BE2C (cell line): ENCODE data around the gene SAFB.

ENCODE experiments used
- DNase-seq: peaks from one replicate; pipeline ENCODE4 v3.0.0-alpha.2; 2020
- H3K27me3 ChIP-seq: fragments of 250-450 bp; sonication (Bioruptor Pico); 2 replicates; pipeline ENCODE4 v1.5.1; 2020; ENCODE audit warnings: mild to moderate bottlenecking
- H3K36me3 ChIP-seq: fragments of 250-450 bp; sonication (Bioruptor Pico); 2 replicates; pipeline ENCODE4 v1.5.1; 2020; ENCODE audit warnings: mild to moderate bottlenecking
- H3K4me1 ChIP-seq: fragments of 250-450 bp; sonication (Bioruptor Pico); 2 replicates; pipeline ENCODE4 v1.5.1; 2020
- H3K4me3 ChIP-seq: 2 replicates; pipeline ENCODE4 v1.5.1; 2011; ENCODE audit warnings: low read depth, low read length
- H3K9me3 ChIP-seq: fragments of 250-450 bp; sonication (Bioruptor Pico); 2 replicates; pipeline ENCODE4 v1.5.1; 2020
- TF ChIP-seq, protein P1 (sequence below): IDR thresholded peaks from 2 replicates; pipeline ENCODE4 v1.5.1; 2012; ENCODE audit warnings: mild to moderate bottlenecking, low read depth, low read length

The SAFB gene

DNA sequence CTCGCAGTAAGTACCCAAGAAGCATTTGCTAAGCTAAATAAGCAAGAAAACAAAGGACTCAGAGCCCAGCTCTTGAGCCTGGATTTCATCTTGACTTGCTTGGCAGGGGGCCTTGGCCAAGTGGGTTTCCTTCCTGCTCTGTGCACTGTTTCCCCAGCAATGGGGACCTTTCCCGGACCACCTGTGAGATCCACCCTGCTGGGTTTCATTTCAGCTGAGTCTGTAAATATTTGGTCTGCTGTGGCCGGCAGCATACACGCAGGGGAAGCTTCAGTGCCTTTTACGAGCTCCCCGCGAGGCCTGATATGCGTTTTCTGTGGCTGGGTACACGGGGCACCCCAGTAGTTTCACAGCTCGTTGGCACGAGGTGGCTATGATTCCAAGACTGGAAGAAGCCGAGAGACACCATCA lies 42.7 kb upstream of the SAFB start:
- Histone ChIP-seq H3K36me3 (no peaks in the 10 kb centered on the region), H3K4me1 (no peaks in the 10 kb centered on the region), H3K9me3 (no peaks in the 10 kb centered on the region), H3K27me3 (no peaks in the 10 kb centered on the region), H3K4me3 (no peak overlapping the region)
- TF ChIP-seq, protein P1, sequence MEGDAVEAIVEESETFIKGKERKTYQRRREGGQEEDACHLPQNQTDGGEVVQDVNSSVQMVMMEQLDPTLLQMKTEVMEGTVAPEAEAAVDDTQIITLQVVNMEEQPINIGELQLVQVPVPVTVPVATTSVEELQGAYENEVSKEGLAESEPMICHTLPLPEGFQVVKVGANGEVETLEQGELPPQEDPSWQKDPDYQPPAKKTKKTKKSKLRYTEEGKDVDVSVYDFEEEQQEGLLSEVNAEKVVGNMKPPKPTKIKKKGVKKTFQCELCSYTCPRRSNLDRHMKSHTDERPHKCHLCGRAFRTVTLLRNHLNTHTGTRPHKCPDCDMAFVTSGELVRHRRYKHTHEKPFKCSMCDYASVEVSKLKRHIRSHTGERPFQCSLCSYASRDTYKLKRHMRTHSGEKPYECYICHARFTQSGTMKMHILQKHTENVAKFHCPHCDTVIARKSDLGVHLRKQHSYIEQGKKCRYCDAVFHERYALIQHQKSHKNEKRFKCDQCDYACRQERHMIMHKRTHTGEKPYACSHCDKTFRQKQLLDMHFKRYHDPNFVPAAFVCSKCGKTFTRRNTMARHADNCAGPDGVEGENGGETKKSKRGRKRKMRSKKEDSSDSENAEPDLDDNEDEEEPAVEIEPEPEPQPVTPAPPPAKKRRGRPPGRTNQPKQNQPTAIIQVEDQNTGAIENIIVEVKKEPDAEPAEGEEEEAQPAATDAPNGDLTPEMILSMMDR, result no peak
- DNase-seq, result no peak

DNA sequence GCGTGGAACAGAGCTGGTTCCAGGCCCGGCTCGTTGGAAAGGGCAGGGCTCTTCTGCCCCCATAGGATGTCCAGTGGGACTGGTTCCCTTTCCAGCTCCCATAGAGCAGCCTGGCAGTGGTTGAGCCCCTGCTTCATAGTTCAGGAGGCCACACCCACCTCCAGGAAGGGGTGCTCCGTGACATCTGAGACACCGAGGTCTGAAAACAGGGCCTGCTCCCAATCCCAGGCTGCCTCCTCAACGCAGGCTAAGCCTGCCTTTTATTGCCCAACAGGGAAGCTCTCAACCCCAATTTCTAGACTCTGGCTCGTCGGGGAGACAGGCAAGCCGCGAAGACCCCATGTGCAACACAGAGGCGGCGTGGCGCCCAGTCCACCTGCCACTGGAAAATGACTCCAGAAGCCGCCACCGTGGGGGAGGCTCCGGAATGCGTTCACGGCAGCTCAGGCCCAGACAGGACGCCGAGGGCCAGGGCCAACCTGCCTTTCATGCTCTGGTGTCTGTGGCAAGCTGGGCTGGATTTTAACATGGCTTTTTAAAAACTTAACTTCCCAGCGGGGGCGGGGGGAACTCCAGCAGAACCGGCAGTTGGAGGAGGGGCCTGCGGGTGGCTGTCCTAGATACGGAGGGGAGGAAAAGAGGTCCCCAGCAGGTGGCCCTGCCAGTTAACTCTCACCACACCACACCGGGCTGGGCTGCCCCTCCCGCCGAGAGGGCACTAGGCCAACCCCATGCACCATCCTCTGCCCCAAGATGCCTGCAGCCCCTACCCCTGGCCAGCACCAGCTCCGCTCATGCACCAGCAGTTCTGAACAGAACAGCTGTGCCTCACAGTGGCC lies 37.2 kb upstream of the SAFB start:
- H3K27me3 ChIP-seq, result no peaks in the 10 kb centered on the region
- H3K4me3 ChIP-seq, result no peak overlapping the region

DNA sequence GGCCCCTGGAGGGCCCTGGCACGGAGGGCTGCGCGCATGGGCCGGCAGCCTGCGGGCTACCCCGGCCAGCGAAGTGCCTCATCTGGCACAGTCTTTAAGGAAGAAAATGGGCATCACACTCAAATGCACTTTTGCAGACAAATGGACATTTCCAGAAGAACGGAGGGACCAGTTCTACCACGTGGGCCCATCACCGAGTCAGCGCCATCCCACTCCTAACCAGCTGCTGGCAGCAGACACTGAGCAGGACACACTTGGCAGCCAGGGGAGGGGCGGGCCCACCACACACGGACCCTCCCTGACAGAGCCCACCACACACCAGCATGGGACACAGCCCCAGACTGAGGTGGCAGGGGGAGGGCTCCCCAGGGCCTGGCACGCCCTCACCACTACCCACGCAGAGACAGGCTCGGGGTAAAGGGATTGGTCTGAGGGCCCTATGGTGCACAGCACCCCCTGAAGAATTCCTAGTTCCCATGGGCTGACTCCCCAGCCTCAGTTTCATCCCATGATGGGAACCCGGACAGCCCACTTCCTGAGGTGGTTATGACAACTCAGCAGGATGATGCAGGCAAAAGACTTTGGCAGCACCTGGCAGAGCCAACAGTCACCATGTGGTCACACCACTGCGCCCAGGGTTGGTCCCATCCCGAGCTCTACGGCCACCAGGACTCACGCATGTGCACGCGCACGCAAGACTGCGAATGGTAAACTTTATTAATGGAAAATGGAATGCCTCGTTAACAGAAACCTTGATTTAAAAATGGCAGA lies 36.4 kb upstream of the SAFB start:
- Histone ChIP-seq H3K36me3 (peaks cover 54% of the 10 kb centered on the region), H3K9me3 (no peaks in the 10 kb centered on the region), H3K27me3 (no peaks in the 10 kb centered on the region), H3K4me3 (no peak overlapping the region), H3K4me1 (no peaks in the 10 kb centered on the region; the same call in 1 of the 2 replicates)
- no peak for DNase-seq
- TF ChIP-seq, protein P1, result no peak

More for the DNA sequence above, 37.2 kb upstream of the SAFB start:
- no peaks in the 10 kb centered on the region for H3K9me3 ChIP-seq
- TF ChIP-seq, protein P1, result no peak
- H3K36me3 ChIP-seq, result peaks cover 48% of the 10 kb centered on the region
- no peak for DNase-seq
- no peaks in the 10 kb centered on the region; the same call in 1 of the 2 replicates for H3K4me1 ChIP-seq

DNA sequence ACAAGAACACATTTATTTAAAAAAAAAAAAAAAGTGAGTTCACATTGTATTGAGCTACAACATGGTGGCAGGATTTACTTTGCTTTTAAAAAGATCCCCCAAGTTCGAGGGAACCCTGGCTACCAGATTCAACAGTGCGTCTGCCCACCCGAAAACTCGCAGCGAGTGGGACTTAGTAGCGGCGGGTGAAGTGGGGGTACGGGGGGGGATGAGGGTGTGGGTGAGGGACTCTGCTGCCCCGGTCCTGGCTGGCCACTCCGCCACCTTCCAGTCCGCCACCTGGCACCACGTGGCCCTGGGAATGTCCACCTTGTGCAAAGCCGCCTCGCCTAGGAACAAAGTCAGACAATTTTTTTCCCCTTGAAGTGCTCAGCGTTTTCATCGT lies 35.8 kb upstream of the SAFB start:
- no peaks in the 10 kb centered on the region for H3K27me3 ChIP-seq
- H3K9me3 ChIP-seq, result no peaks in the 10 kb centered on the region
- peaks cover 60% of the 10 kb centered on the region for H3K36me3 ChIP-seq
- no peak overlapping the region for H3K4me3 ChIP-seq
- no peaks in the 10 kb centered on the region; the same call in 1 of the 2 replicates for H3K4me1 ChIP-seq
- TF ChIP-seq, protein P1, result no peak
- no peak for DNase-seq

DNA sequence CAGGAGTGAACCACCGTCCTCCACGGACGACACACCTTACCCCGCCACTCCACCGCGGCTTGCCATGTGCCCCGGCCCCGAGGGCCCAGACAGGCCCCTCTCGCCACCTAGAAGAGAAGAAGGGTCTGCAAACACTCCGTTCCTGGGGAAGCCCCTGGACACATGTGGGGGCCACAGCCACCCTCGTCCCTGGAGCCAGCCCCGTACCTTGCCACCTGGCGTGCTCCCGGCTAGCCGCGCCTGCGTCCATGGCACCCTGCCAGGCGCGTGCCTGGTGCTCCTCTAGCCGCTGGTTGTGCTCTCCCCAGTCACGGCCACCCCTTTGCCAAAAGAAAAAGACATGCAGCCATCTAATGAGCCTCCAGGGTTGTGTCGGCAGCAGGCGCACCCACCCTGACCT lies 35.2 kb upstream of the SAFB start:
- DNase-seq, result no peak
- Histone ChIP-seq H3K4me3 (no peak overlapping the region), H3K36me3 (peaks cover 66% of the 10 kb centered on the region)

More for the DNA sequence above, 35.2 kb upstream of the SAFB start:
- TF ChIP-seq, protein P1, result no peak
- no peaks in the 10 kb centered on the region for H3K27me3 ChIP-seq
- no peaks in the 10 kb centered on the region for H3K9me3 ChIP-seq
- no peaks in the 10 kb centered on the region; the same call in 1 of the 2 replicates for H3K4me1 ChIP-seq
